Cardiac muscle cell (in vitro differentiated cells and primary cell): ENCODE data around the gene CACNA2D2. TPM values are rescaled to one million over a fixed set of nuclear protein-coding genes. Genes with fewer than 3 reads are reported as not detected.

Source experiments
- DNase-seq, 2 donors: peaks; one replicate each; pipeline versions ENCODE4 v3.0.0 to v3.0.0-alpha.2; 2010 to 2017; ENCODE audit warnings: low read depth in 1 of 2, low spot score in 1 of 2
- H3K27ac ChIP-seq: fragments of 200-600 bp; sonication (generic); 2 replicates; pipeline ENCODE4 v1.5.1; 2016
- H3K27me3 ChIP-seq: fragments of 200-600 bp; sonication (generic); 2 replicates; pipeline ENCODE4 v1.6.0; 2016; ENCODE audit warnings: control low read depth
- H3K36me3 ChIP-seq: fragments of 200-600 bp; sonication (generic); 2 replicates; pipeline ENCODE4 v1.5.1; 2016; ENCODE audit warnings: control low read depth
- H3K4me1 ChIP-seq: fragments of 200-600 bp; sonication (generic); 2 replicates; pipeline ENCODE4 v1.8.1; 2017; ENCODE audit warnings: low read depth, mild to moderate bottlenecking, mixed run types
- H3K4me3 ChIP-seq: fragments of 200-600 bp; sonication (generic); 2 replicates; pipeline ENCODE4 v1.5.1; 2016; ENCODE audit warnings: mild to moderate bottlenecking
- H3K9me3 ChIP-seq: fragments of 200-600 bp; sonication (generic); 2 replicates; pipeline ENCODE4 v1.5.1; 2017; ENCODE audit warnings: low read depth, mild to moderate bottlenecking, control low read depth
- CTCF ChIP-seq: IDR thresholded peaks from 2 replicates; pipeline ENCODE4 v1.5.1; 2012; ENCODE audit warnings: low read depth, mild to moderate bottlenecking, low read length
- polyA plus RNA-seq: library from polyadenylated mRNA; unstranded; fragments of >200 nt; fragmentation: Nextera tagmentation; extraction: Ambion mirVana; gene quantifications from 2 replicates; pipeline ENCODE4 v1.2.1, GENCODE V29; 2016
- total RNA-seq: library from RNA; depleted of rRNA; stranded (reverse); fragments of >200 nt; gene quantifications from 2 replicates; pipeline ENCODE4 v1.2.3, GENCODE V29; 2016

The CACNA2D2 gene
- 6.8 and 8.7 TPM in 2 replicates for total RNA-seq
- polyA plus RNA-seq = 5.4 TPM in 2 replicates

DNA sequence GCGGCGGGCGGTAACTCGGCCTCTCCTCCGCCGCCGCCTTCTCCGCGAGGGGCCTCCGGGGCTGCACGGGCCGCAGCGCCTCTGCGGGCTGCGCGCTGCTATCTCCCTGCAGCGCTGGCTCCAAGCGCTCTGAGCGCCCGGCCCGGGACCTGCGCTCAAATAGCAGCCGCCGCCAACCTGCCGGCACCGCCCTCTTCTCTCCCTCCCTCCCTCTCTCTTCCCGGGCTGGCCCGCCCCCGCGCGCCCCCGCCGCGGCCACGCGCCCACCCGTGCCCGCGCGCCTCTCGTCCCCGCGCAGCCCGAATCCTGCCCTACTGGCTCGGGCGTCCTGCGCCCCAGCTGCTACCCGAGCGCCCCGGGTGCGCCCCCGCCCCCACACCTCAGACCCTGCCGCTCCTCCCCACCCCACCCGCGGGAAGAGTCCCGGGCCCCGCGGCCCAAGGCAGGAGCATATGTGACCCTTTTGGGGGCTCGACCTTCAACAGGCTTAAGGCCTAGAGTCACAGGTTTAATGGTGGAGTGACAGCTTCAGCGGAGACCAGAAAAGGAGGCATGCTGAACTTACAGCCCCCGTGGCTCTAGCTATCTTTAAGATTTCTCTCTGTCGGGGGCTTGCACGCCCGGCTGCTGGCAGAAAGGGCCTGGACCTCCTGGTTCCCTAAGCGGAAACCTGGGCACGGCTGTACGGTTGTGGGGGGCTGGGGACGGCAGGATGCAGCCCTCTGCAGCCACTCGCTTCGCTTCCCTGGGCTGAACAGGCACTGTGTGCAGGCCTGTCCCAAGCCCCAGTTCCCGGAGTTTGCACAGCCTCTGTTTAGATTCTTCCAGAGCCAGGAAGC, at the start of gene CACNA2D2:
Gene CACNA2D2, minus strand, starts transcription at position 131 of the 839 bp plus-strand sequence. CDS start 211 bp downstream, outside the sequence.
- peak within 1 kb of the TSS; percentile 90 for H3K4me3 ChIP-seq
- peak; percentile 14 to 86 for DNase-seq
- peaks cover 16% of the 10 kb centered on the region for H3K27me3 ChIP-seq
- H3K27ac ChIP-seq = no peak within 1 kb of the TSS
- TF ChIP-seq CTCF = no peak
- peaks cover 4% of the 10 kb centered on the region for H3K4me1 ChIP-seq
- no peaks in the 10 kb centered on the region for H3K9me3 ChIP-seq
- H3K36me3 ChIP-seq = no peaks in the 10 kb centered on the region

GRCh38 chr3:50552598-50552997, 49.2 kb upstream of the CACNA2D2 start:
- Histone ChIP-seq H3K27me3 (no peaks in the 10 kb centered on the region), H3K9me3 (no peaks in the 10 kb centered on the region), H3K27ac (no peak overlapping the region), H3K4me3 (no peak overlapping the region), H3K4me1 (no peaks in the 10 kb centered on the region), H3K36me3 (no peaks in the 10 kb centered on the region)
- TF ChIP-seq CTCF = no peak
- DNase-seq = no peak

DNA sequence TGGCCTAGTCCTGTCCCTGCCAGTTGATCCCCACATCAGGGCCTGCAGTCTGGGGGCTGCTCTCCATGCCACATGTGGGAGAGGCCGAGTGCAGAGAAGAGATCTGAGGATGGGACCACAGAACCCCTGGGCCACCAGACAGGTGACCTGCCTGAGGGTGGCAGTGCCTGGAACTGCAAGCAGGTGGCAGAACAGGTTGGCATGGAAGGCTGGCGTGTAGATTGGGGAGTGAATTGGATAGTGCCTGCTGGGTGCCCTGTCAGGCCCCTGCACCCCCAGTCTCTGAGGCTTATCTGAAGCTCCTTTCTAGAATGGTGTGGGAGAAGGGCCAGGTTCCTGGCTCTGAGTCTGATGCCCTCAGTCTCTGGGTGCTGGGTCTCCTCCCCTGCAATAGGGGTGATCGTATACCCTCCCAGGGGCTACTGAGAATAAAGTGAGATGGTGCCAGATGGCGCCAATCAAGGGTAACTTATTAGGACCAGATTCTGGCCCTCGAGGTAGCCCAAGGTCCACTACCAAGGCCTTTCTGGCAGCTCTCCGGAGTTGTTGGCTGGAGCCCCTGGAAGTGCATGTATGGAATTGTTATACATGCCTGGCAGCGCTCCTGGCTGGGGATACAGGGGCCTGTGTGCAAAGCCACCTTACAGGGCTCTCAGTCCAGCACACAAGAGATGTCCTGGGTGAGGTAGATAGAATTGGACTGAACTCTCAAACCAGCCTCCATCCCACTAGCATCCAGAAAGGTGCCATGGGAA, 48.4 kb upstream of the CACNA2D2 start:
- no peaks in the 10 kb centered on the region for H3K9me3 ChIP-seq

GRCh38 chr3:50551054-50551659, 47.7 kb upstream of the CACNA2D2 start:
- H3K27ac ChIP-seq = no peak overlapping the region
- DNase-seq = no peak
- H3K36me3 ChIP-seq = no peaks in the 10 kb centered on the region
- no peaks in the 10 kb centered on the region for H3K4me1 ChIP-seq
- no peaks in the 10 kb centered on the region for H3K27me3 ChIP-seq
- no peak for TF ChIP-seq CTCF
- no peak overlapping the region for H3K4me3 ChIP-seq
- no peaks in the 10 kb centered on the region for H3K9me3 ChIP-seq

More for the DNA sequence above, 48.4 kb upstream of the CACNA2D2 start:
- H3K4me1 ChIP-seq = no peaks in the 10 kb centered on the region
- H3K36me3 ChIP-seq = no peaks in the 10 kb centered on the region
- TF ChIP-seq CTCF = no peak
- no peak overlapping the region for H3K27ac ChIP-seq
- no peaks in the 10 kb centered on the region for H3K27me3 ChIP-seq
- H3K4me3 ChIP-seq = no peak overlapping the region
- no peak for DNase-seq

DNA sequence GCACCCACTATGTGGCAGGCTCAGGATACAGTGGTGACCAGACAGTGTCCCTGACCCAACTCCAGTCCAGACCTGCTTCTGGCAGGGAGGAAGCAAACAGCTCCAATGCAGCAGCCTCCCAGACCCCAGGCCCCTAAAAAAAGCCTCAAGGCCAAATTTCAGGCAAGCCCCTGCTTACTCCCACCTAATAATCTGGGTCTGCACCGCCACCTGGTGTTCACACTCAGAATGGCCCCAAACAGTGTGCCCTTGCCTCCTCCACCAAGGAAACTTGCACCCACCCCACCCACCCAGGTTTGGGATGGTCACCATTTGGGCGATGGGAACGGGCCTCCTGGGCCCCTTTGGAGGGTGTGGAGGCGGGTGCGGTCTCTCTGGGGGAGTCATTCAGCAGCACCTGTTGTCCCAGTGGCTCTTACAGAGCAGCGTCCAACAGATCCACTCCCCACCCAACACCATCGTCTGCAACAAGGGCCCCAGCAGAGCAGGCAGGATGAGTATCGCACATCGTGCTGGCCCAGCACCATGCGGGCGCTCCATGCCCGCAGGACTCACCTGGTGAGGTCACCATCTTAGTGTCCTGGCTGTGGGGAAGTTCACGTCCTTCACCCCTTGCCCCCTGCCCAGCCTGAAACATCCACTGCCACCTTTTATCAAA, 46.8 kb upstream of the CACNA2D2 start:
- TF ChIP-seq CTCF = peak; percentile 74
- no peaks in the 10 kb centered on the region for H3K9me3 ChIP-seq
- H3K4me3 ChIP-seq = no peak overlapping the region
- H3K27ac ChIP-seq = no peak overlapping the region
- DNase-seq = peak; percentile 50 to 73
- no peaks in the 10 kb centered on the region for H3K4me1 ChIP-seq
- H3K36me3 ChIP-seq = no peaks in the 10 kb centered on the region
- H3K27me3 ChIP-seq = no peaks in the 10 kb centered on the region
